HFF-Myc (cell line): ENCODE data around the gene ABLIM2.
A peak's percentile ranks its signal among the peaks of the same experiment; 100 is the strongest.

Experiments used
- DNase-seq: peaks from one replicate; pipeline ENCODE4 v3.0.0-alpha.2; 2011; ENCODE audit warnings: low read depth; ENCODE audit errors: extremely low read depth
- H3K4me3 ChIP-seq: replicated peaks from 2 replicates; pipeline ENCODE4 v1.5.1; 2011; ENCODE audit warnings: low read depth, mild to moderate bottlenecking, control low read depth, low read length
- CTCF ChIP-seq: IDR thresholded peaks from 2 replicates; pipeline ENCODE4 v1.5.1; 2012; ENCODE audit warnings: mild to moderate bottlenecking, low read depth, low read length, control low read depth; ENCODE audit errors: missing control alignments

ABLIM2 gene

GRCh38 chr4:8030121-8030781, 128.4 kb downstream of the ABLIM2 start:
- no peak for TF ChIP-seq CTCF
- no peak for DNase-seq
- H3K4me3 ChIP-seq = no peak overlapping the region

DNA sequence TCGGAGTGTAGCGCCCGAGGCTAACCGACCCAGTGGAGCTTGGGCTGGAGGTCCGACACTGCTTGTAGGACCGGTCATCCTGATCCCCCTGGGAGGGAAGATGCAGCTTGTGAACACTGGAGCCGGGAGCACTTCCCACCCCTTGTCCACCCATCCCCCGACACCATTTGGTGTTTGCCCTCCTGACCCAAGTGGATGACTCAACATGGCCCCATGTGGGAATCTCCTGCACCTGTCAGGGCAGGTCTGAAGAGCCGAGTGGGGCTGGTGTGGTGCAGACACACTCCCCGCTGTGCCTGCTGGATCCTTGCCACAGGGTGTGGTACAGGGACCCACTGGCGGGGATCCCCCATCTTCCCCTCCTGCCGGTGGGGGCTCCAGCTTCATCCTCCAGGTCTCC, 128.9 kb downstream of the ABLIM2 start:
- peak; percentile 20 for DNase-seq
- H3K4me3 ChIP-seq = no peak overlapping the region
- no peak for TF ChIP-seq CTCF

DNA sequence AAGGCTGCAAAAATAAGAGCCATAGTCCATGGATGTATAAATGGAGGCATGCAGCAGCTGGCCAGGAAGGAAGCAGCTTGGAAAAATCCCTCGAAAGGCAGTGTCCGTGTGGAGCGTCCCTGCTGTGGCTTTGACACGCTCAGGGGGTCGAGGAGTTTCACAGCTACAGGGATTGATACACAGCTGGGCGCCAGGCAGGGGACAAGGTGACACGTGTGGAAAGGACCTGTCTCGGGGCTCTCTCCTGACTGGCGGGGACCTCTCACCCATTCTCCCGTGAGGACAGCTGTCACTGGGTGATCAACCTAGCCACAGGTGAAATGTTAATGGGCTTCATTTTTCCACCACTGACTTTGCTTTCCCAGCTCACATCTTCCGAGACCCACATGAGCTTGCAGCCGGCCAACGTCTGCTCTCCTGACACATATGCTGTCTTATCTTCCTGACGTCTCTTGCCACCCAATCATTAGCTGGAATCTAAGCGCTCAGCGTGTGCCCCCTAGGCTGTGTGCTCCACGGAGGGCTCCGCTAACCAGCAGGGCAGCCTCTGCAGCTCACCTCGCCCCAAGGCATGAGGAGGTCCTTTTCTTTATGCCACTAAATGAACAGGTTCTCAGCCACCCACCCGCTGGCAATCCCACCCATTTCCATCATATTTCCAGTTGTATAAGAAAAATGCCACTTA, 129.6 kb downstream of the ABLIM2 start:
- no peak overlapping the region for H3K4me3 ChIP-seq
- no peak for TF ChIP-seq CTCF
- no peak for DNase-seq

DNA sequence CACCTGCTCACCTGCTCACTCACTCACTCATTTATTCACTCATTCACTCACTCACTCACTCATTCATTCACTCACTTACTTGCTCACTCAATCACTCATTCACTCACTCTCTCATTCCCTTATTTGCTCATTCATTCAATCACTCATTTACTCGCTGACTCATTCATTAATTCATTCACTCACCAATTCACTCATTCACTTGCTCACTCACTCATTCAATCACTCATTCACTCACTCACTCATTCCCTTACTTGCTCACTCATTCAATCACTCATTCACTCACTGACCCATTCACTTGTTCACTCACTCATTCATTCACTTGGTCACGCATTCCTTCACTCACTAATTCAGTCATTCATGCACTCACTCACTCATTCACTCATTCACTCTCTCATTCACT, 130.2 kb downstream of the ABLIM2 start:
- no peak overlapping the region for H3K4me3 ChIP-seq
- DNase-seq = no peak
- no peak for TF ChIP-seq CTCF

- no peak overlapping the region for H3K4me3 ChIP-seq
- DNase-seq = no peak
- TF ChIP-seq CTCF = no peak
Observed at GRCh38 chr4:8026453-8026852, 132.2 kb downstream of the ABLIM2 start.

- no peak for TF ChIP-seq CTCF
- DNase-seq = no peak
- H3K4me3 ChIP-seq = no peak overlapping the region
Observed at GRCh38 chr4:8025668-8026067, 132.9 kb downstream of the ABLIM2 start.
